CD14-positive monocyte (primary cell): ENCODE measurements around the gene HLA-DQB1. TPM values are rescaled to one million over a fixed set of nuclear protein-coding genes. Genes with fewer than 3 reads are reported as not detected.

Source experiments
- DNase-seq, 3 donors: peaks; one replicate each; pipeline ENCODE4 v3.0.0-alpha.2; 2011 to 2022
- H2AFZ ChIP-seq: 2 replicates; pipeline ENCODE4 v1.6.0; 2012; ENCODE audit warnings: mild to moderate bottlenecking, low read depth, low read length, inconsistent platforms; ENCODE audit not compliant: insufficient read depth, poor library complexity, severe bottlenecking
- H3K27ac ChIP-seq, 2 donors: 1 replicate in 1 of 2; 2 replicates in 1 of 2; pipeline ENCODE4 v1.5.1; 2012 to 2013; ENCODE audit warnings: low read length in 2 of 2, control low read depth in 1 of 2, inconsistent platforms in 1 of 2, low read depth in 1 of 2, mild to moderate bottlenecking in 1 of 2
- H3K27me3 ChIP-seq, 2 donors: one replicate each; pipeline versions ENCODE4 v1.6.0 to v1.6.1; 2011 to 2013; ENCODE audit warnings: low read length in 2 of 2; ENCODE audit not compliant: control insufficient read depth in 2 of 2, insufficient read depth in 2 of 2
- H3K36me3 ChIP-seq, 2 donors: replicated peaks in 1 of 2; 1 replicate in 1 of 2; 2 replicates in 1 of 2; pipeline versions ENCODE4 v1.5.1 to v1.6.1; 2012 to 2013; ENCODE audit warnings: low read length in 2 of 2, control low read depth in 1 of 2, inconsistent platforms in 1 of 2, mild to moderate bottlenecking in 1 of 2; ENCODE audit not compliant: insufficient read depth in 2 of 2, control insufficient read depth in 1 of 2
- H3K4me1 ChIP-seq, 2 donors: 1 replicate in 1 of 2; 2 replicates in 1 of 2; pipeline versions ENCODE4 v1.5.1 to v1.6.1; 2012 to 2013; ENCODE audit warnings: low read length in 2 of 2, control low read depth in 1 of 2, inconsistent platforms in 1 of 2, mild to moderate bottlenecking in 1 of 2, moderate library complexity in 1 of 2; ENCODE audit not compliant: insufficient read depth in 2 of 2, control insufficient read depth in 1 of 2
- H3K4me2 ChIP-seq: replicated peaks from 2 replicates; pipeline ENCODE3; 2012; ENCODE audit warnings: low read length, moderate library complexity, mild to moderate bottlenecking; ENCODE audit not compliant: poor library complexity, severe bottlenecking; ENCODE audit errors: extremely low read depth
- H3K4me3 ChIP-seq, 3 experiments: fragments of 200-600 bp in 1 of 3; sonication (generic) in 1 of 3; replicated peaks in 1 of 3; 1 replicate in 2 of 3; 2 replicates in 1 of 3; pipeline ENCODE4 v1.5.1; 2011 to 2013; ENCODE audit warnings: low read length in 3 of 3, mild to moderate bottlenecking in 3 of 3, control low read depth in 2 of 3, low read depth in 2 of 3, inconsistent platforms in 1 of 3, moderate library complexity in 1 of 3
- H3K79me2 ChIP-seq: 2 replicates; pipeline ENCODE4 v1.6.0; 2012; ENCODE audit warnings: mild to moderate bottlenecking, control low read depth, inconsistent platforms, low read length, moderate library complexity; ENCODE audit not compliant: insufficient read depth
- H3K9ac ChIP-seq: 2 replicates; pipeline ENCODE4 v1.6.0; 2017; ENCODE audit warnings: low read length, mild to moderate bottlenecking; ENCODE audit not compliant: insufficient read depth, poor library complexity, severe bottlenecking
- H3K9me3 ChIP-seq, 2 donors: replicated peaks in 1 of 2; 1 replicate in 1 of 2; 2 replicates in 1 of 2; pipeline versions ENCODE4 v1.5.1 to v1.6.1; 2012 to 2013; ENCODE audit warnings: low read length in 2 of 2, control low read depth in 1 of 2; ENCODE audit not compliant: control insufficient read depth in 1 of 2, insufficient read depth in 1 of 2
- H4K20me1 ChIP-seq: 2 replicates; pipeline ENCODE4 v1.6.0; 2012; ENCODE audit warnings: mild to moderate bottlenecking, low read length, control low read depth, moderate library complexity; ENCODE audit not compliant: insufficient read depth
- H3K27ac Mint-ChIP-seq, 7 donors: one replicate each; pipeline ENCODE4 v1.8.0; 2020; ENCODE audit warnings: mild to moderate bottlenecking in 7 of 7, mixed read lengths in 7 of 7, moderate library complexity in 6 of 7, inconsistent platforms in 2 of 7
- H3K27me3 Mint-ChIP-seq, 3 donors: one replicate each; pipeline ENCODE4 v1.8.0; 2021 to 2022; ENCODE audit warnings: low read depth in 3 of 3, mild to moderate bottlenecking in 3 of 3, mixed read lengths in 3 of 3, moderate library complexity in 3 of 3, inconsistent platforms in 1 of 3
- H3K36me3 Mint-ChIP-seq, 2 donors: one replicate each; pipeline ENCODE4 v1.8.0; 2020; ENCODE audit warnings: mixed read lengths in 2 of 2, inconsistent platforms in 1 of 2, mild to moderate bottlenecking in 1 of 2
- H3K4me1 Mint-ChIP-seq: one replicate; pipeline ENCODE4 v1.8.0; 2020; ENCODE audit warnings: mild to moderate bottlenecking, mixed read lengths
- H3K4me3 Mint-ChIP-seq, 2 donors: one replicate each; pipeline ENCODE4 v1.8.0; 2020; ENCODE audit warnings: mild to moderate bottlenecking in 2 of 2, mixed read lengths in 2 of 2, moderate library complexity in 1 of 2
- H3K9me3 Mint-ChIP-seq, 7 donors: one replicate each; pipeline ENCODE4 v1.8.0; 2020 to 2022; ENCODE audit warnings: mixed read lengths in 7 of 7, mild to moderate bottlenecking in 6 of 7, moderate library complexity in 6 of 7, inconsistent platforms in 2 of 7
- WGBS: methylation state at CpG from one replicate; pipeline ENCODE4 v1.1.5; 2013; ENCODE audit warnings: missing lambda C conversion rate; ENCODE audit not compliant: insufficient coverage; 5-methylcytosine and 5-hydroxymethylcytosine counted together
- intact Hi-C, 2 donors: fragments of 100-400 bp; cut with micrococcal nuclease; formaldehyde crosslinking; loops; one replicate each; pipeline versions ENCODE4 v1.15.0 to v1.15.1; 2023
- polyA plus RNA-seq, 3 donors: library from polyadenylated mRNA; depleted of rRNA in 1 of 3; unstranded in 2 of 3; stranded (reverse) in 1 of 3; fragments of 300-500 nt in 2 of 3; fragments of >200 nt in 1 of 3; fragmentation: Illumina TruSeq in 2 of 3; gene quantifications; 1 replicate in 2 of 3; 2 replicates in 1 of 3; pipeline ENCODE4 v1.2.3, GENCODE V29; 2012 to 2021
- TF ChIP-seq, protein P1 (sequence below): fragments of 200-600 bp; IDR thresholded peaks from one replicate; pipeline ENCODE4 v1.8.0; 2022; ENCODE audit warnings: antibody characterized with exemption, mild to moderate bottlenecking

HLA-DQB1 gene
- polyA plus RNA-seq, 3 donors, result 66.7 to 638 (median 246) TPM

- Mint-ChIP-seq H3K27ac (peak overlapping the region in 6 of 7 donors; percentile 80 to 99 (median 98)), H3K27me3 (peaks cover 2 to 8% (median 7%) of the 10 kb centered on the region in 3 donors)
- H3K4me1 ChIP-seq, result no peaks in the 10 kb centered on the region
Measured at GRCh38 chr6:32637883-32638282, 28.6 kb downstream of the HLA-DQB1 start.

GRCh38 chr6:32637219-32637880 lies 29.1 kb downstream of the HLA-DQB1 start, which contains the start of gene HLA-DQA1:
Gene HLA-DQA1 (plus strand): TSS chr6:32637406. CDS start chr6:32637459, 53 bp downstream.
- intact Hi-C loops, result no loop called here
- 45% methylated on average over 2 of the region's 7 CpGs for WGBS
- H3K4me1 Mint-ChIP-seq, result peaks cover 39% of the 10 kb centered on the region
- no peaks in the 10 kb centered on the region for H3K27me3 ChIP-seq
- no peak within 1 kb of the TSS for H2AFZ ChIP-seq
- DNase-seq, result peak; percentile 77 to 90 (median 87)
- peak within 1 kb of the TSS; percentile 94 to 97 for H3K4me3 Mint-ChIP-seq
- H3K36me3 ChIP-seq, result no peaks in the 10 kb centered on the region
- peak within 1 kb of the TSS; percentile 56 for H3K9ac ChIP-seq
- no peaks in the 10 kb centered on the region for H3K9me3 ChIP-seq
- no peaks in the 10 kb centered on the region for H3K4me1 ChIP-seq
- H3K4me3 ChIP-seq, result peak within 1 kb of the TSS in 2 of 3 experiments; percentile 68 to 74
- peak within 1 kb of the TSS; percentile 59 for H3K4me2 ChIP-seq
- TF ChIP-seq, protein P1, sequence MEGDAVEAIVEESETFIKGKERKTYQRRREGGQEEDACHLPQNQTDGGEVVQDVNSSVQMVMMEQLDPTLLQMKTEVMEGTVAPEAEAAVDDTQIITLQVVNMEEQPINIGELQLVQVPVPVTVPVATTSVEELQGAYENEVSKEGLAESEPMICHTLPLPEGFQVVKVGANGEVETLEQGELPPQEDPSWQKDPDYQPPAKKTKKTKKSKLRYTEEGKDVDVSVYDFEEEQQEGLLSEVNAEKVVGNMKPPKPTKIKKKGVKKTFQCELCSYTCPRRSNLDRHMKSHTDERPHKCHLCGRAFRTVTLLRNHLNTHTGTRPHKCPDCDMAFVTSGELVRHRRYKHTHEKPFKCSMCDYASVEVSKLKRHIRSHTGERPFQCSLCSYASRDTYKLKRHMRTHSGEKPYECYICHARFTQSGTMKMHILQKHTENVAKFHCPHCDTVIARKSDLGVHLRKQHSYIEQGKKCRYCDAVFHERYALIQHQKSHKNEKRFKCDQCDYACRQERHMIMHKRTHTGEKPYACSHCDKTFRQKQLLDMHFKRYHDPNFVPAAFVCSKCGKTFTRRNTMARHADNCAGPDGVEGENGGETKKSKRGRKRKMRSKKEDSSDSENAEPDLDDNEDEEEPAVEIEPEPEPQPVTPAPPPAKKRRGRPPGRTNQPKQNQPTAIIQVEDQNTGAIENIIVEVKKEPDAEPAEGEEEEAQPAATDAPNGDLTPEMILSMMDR, result no peak
- H3K27ac Mint-ChIP-seq, result peak within 1 kb of the TSS in 6 of 7 donors; percentile 90 to 99 (median 98)
- H3K27ac ChIP-seq, result peak within 1 kb of the TSS; percentile 54 to 74
- H3K79me2 ChIP-seq, result peaks cover 4% of the 10 kb centered on the region
- H3K27me3 Mint-ChIP-seq, result peaks cover 2 to 8% (median 7%) of the 10 kb centered on the region in 3 donors
- H4K20me1 ChIP-seq, result no peaks in the 10 kb centered on the region
- peaks cover 23 to 27% of the 10 kb centered on the region in 2 donors for H3K36me3 Mint-ChIP-seq
- peaks cover 0 to 4% (median 2%) of the 10 kb centered on the region in 7 donors for H3K9me3 Mint-ChIP-seq

More at GRCh38 chr6:32637883-32638282, 28.6 kb downstream of the HLA-DQB1 start:
- TF ChIP-seq, protein P1, result no peak
- no CpG with 5 or more reads among the region's 3 CpGs for WGBS
- peak overlapping the region in 2 of 3 experiments; percentile 68 to 74 for H3K4me3 ChIP-seq
- H4K20me1 ChIP-seq, result no peaks in the 10 kb centered on the region
- intact Hi-C loops, result loop anchor here in 1 of 2 donors (2.0 kb wide), 1 partner anchor 105 kb away; no protein-coding TSS in a partner anchor
- H3K9me3 ChIP-seq, result no peaks in the 10 kb centered on the region
- Mint-ChIP-seq H3K9me3 (peaks cover 0 to 4% (median 2%) of the 10 kb centered on the region in 7 donors), H3K36me3 (peaks cover 29 to 32% of the 10 kb centered on the region in 2 donors), H3K4me3 (peak overlapping the region; percentile 94 to 97), H3K4me1 (peaks cover 43% of the 10 kb centered on the region)
- H3K9ac ChIP-seq, result peak overlapping the region; percentile 56
- peak overlapping the region in 1 of 2 donors; percentile 74 for H3K27ac ChIP-seq
- peak overlapping the region; percentile 59 for H3K4me2 ChIP-seq
- no peaks in the 10 kb centered on the region for H3K27me3 ChIP-seq
- no peaks in the 10 kb centered on the region for H3K36me3 ChIP-seq
- no peak for DNase-seq
- no peak overlapping the region for H2AFZ ChIP-seq
- peaks cover 4% of the 10 kb centered on the region for H3K79me2 ChIP-seq
